Measurements from ENCODE around the gene SMLR1.
"Not testable (repeated sequence)": the region's sequence is repeated elsewhere in the genome, so short reads cannot be mapped to it uniquely, and the experiment has no call there.

SMLR1 gene

GRCh38 chr6:130827247-130828149 lies at the start of gene SMLR1:
SMLR1 (plus strand) TSS chr6:130827406; CDS start chr6:130827414, 8 bp downstream.
- DNase-seq (ENCODE audit: low spot score) = no peak

GRCh38 chr6:130778946-130779657 lies 48.1 kb upstream of the SMLR1 start:
- no peak for DNase-seq (ENCODE audit: low spot score)

- no peak for DNase-seq (ENCODE audit: low spot score)
These were observed 47.6 kb upstream of the SMLR1 start for GRCh38 chr6:130779658-130780033.

- DNase-seq (ENCODE audit: low spot score) = no peak
These were observed 47.1 kb upstream of the SMLR1 start for GRCh38 chr6:130780122-130780521.

- DNase-seq (ENCODE audit: low spot score) = no peak
These were observed 45.6 kb upstream of the SMLR1 start for GRCh38 chr6:130781557-130781956.

GRCh38 chr6:130783416-130784107 lies 43.6 kb upstream of the SMLR1 start:
- DNase-seq (ENCODE audit: low spot score) = no peak

GRCh38 chr6:130787726-130788500 lies 39.3 kb upstream of the SMLR1 start:
- DNase-seq (ENCODE audit: low spot score) = no peak

GRCh38 chr6:130788954-130789353 lies 38.3 kb upstream of the SMLR1 start:
- no peak for DNase-seq (ENCODE audit: low spot score)

GRCh38 chr6:130794010-130794697 lies 33.1 kb upstream of the SMLR1 start:
- DNase-seq (ENCODE audit: low spot score) = no peak

- DNase-seq (ENCODE audit: low spot score) = no peak
These were observed 32.5 kb upstream of the SMLR1 start for GRCh38 chr6:130794738-130795137.

- no peak for DNase-seq (ENCODE audit: low spot score)
These were observed 30.8 kb upstream of the SMLR1 start for GRCh38 chr6:130796313-130796905.

- no peak for DNase-seq (ENCODE audit: low spot score)
These were observed 30.1 kb upstream of the SMLR1 start for GRCh38 chr6:130797061-130797460.

GRCh38 chr6:130801368-130801767 lies 25.8 kb upstream of the SMLR1 start:
- DNase-seq (ENCODE audit: low spot score) = not testable (repeated sequence)

- DNase-seq (ENCODE audit: low spot score) = no peak
These were observed 16.7 kb upstream of the SMLR1 start for GRCh38 chr6:130810307-130811030.

GRCh38 chr6:130811932-130812331 lies 15.3 kb upstream of the SMLR1 start:
- DNase-seq (ENCODE audit: low spot score) = no peak

- DNase-seq (ENCODE audit: low spot score) = no peak
These were observed 12.7 kb upstream of the SMLR1 start for GRCh38 chr6:130814506-130814905.

- no peak for DNase-seq (ENCODE audit: low spot score)
These were observed 11.8 kb upstream of the SMLR1 start for GRCh38 chr6:130815200-130816071.

- DNase-seq (ENCODE audit: low spot score) = no peak
These were observed 4.5 kb upstream of the SMLR1 start for GRCh38 chr6:130822736-130823135.
